GM23338 (cell line): ENCODE measurements around the gene ZHX3. TPM values are rescaled to one million over a fixed set of nuclear protein-coding genes. Genes with fewer than 3 reads are reported as not detected.

Experiments used
- ATAC-seq: fragments of 200-7000 bp; cut with Tn5 transposase; 3 replicates; pipeline ENCODE4 v1.9.1; 2020
- DNase-seq: peaks from one replicate; pipeline ENCODE4 v3.0.0-alpha.2; 2015; ENCODE audit warnings: low spot score
- H2AFZ ChIP-seq: fragments of 200-600 bp; sonication (generic); 2 replicates; pipeline ENCODE4 v1.8.0; 2016; ENCODE audit warnings: antibody characterized with exemption, mild to moderate bottlenecking, moderate library complexity
- H3F3A ChIP-seq: fragments of 200-600 bp; sonication (generic); replicated peaks from 2 replicates; pipeline ENCODE4 v1.8.0; 2017; ENCODE audit warnings: antibody characterized with exemption, mixed run types, low read depth
- H3K27ac ChIP-seq: fragments of 200-600 bp; sonication (generic); 2 replicates; pipeline ENCODE4 v1.6.1; 2016; ENCODE audit warnings: low read depth
- H3K27me3 ChIP-seq: fragments of 200-600 bp; sonication (generic); 2 replicates; pipeline ENCODE4 v1.8.0; 2016; ENCODE audit warnings: mild to moderate bottlenecking, mixed run types, moderate library complexity; ENCODE audit not compliant: insufficient read depth
- H3K36me3 ChIP-seq: fragments of 200-600 bp; sonication (generic); 2 replicates; pipeline ENCODE4 v1.8.0; 2016; ENCODE audit warnings: mild to moderate bottlenecking; ENCODE audit not compliant: insufficient read depth
- H3K4me1 ChIP-seq: fragments of 200-600 bp; sonication (generic); 2 replicates; pipeline ENCODE4 v1.8.0; 2016; ENCODE audit warnings: mild to moderate bottlenecking, moderate library complexity; ENCODE audit not compliant: insufficient read depth
- H3K4me2 ChIP-seq: fragments of 200-600 bp; sonication (generic); 2 replicates; pipeline ENCODE4 v1.7.1; 2017; ENCODE audit warnings: mixed run types
- H3K4me3 ChIP-seq: fragments of 200-600 bp; sonication (generic); 2 replicates; pipeline ENCODE4 v1.6.1; 2016; ENCODE audit warnings: mixed run types
- H3K79me2 ChIP-seq: fragments of 200-600 bp; sonication (generic); replicated peaks from 2 replicates; pipeline ENCODE4 v1.8.0; 2017; ENCODE audit warnings: mild to moderate bottlenecking; ENCODE audit not compliant: insufficient read depth
- H3K9me2 ChIP-seq: fragments of 200-600 bp; sonication (generic); 2 replicates; pipeline ENCODE4 v1.8.0; 2017; ENCODE audit not compliant: insufficient read depth
- H4K20me1 ChIP-seq: fragments of 200-600 bp; sonication (generic); replicated peaks from 2 replicates; pipeline ENCODE4 v1.8.0; 2017; ENCODE audit warnings: mild to moderate bottlenecking; ENCODE audit not compliant: insufficient read depth
- H3K27ac Mint-ChIP-seq: 2 replicates; pipeline ENCODE4 v1.8.0; 2020; ENCODE audit warnings: inconsistent platforms, mild to moderate bottlenecking, moderate library complexity, mixed read lengths
- H3K27me3 Mint-ChIP-seq: 3 replicates; pipeline ENCODE4 v1.8.0; 2022; ENCODE audit warnings: low read depth, mild to moderate bottlenecking, moderate library complexity, mixed read lengths, inconsistent platforms; ENCODE audit not compliant: insufficient read depth, poor library complexity
- H3K36me3 Mint-ChIP-seq: 3 replicates; pipeline ENCODE4 v1.8.0; 2021; ENCODE audit warnings: low read depth, mild to moderate bottlenecking, inconsistent platforms, moderate library complexity, mixed read lengths
- H3K4me1 Mint-ChIP-seq: 3 replicates; pipeline ENCODE4 v1.8.0; 2020; ENCODE audit warnings: mild to moderate bottlenecking, inconsistent platforms, mixed read lengths
- H3K4me3 Mint-ChIP-seq: 3 replicates; pipeline ENCODE4 v1.8.0; 2021; ENCODE audit warnings: moderate library complexity, mild to moderate bottlenecking, inconsistent platforms, mixed read lengths
- H3K9me3 Mint-ChIP-seq: 3 replicates; pipeline ENCODE4 v1.8.0; 2020; ENCODE audit warnings: moderate library complexity, mild to moderate bottlenecking, inconsistent platforms, mixed read lengths
- CREB1 ChIP-seq: fragments of 250-450 bp; sonication (Bioruptor Pico); IDR thresholded peaks from 2 replicates; pipeline ENCODE4 v1.5.0; 2020; ENCODE audit warnings: low read depth, mild to moderate bottlenecking, moderate library complexity
- EZH2phosphoT487 ChIP-seq: fragments of 200-600 bp; sonication (generic); IDR thresholded peaks from one replicate; pipeline ENCODE4 v1.8.1; 2018; ENCODE audit warnings: antibody characterized with exemption; ENCODE audit not compliant: unreplicated experiment
- JUNB ChIP-seq: IDR thresholded peaks from one replicate; pipeline ENCODE4 v1.6.1; 2016; ENCODE audit warnings: antibody characterized with exemption; ENCODE audit not compliant: unreplicated experiment
- POLR2AphosphoS5 ChIP-seq: IDR thresholded peaks from 2 replicates; pipeline ENCODE4 v1.6.1; 2016; ENCODE audit warnings: antibody characterized with exemption, low read depth
- REST ChIP-seq: IDR thresholded peaks from one replicate; pipeline ENCODE4 v1.6.1; 2018; ENCODE audit warnings: antibody characterized with exemption; ENCODE audit not compliant: unreplicated experiment
- STAT1 ChIP-seq: IDR thresholded peaks from one replicate; pipeline ENCODE4 v1.6.1; 2016; ENCODE audit warnings: antibody characterized with exemption; ENCODE audit not compliant: unreplicated experiment
- ZNF114 ChIP-seq: fragments of 250-450 bp; sonication (Bioruptor Pico); IDR thresholded peaks from 2 replicates; pipeline ENCODE4 v1.5.0; 2020; ENCODE audit warnings: mild to moderate bottlenecking, moderate library complexity
- polyA plus RNA-seq: library from polyadenylated mRNA; unstranded; fragments of >200 nt; fragmentation: Nextera tagmentation; extraction: Ambion mirVana; gene quantifications from 2 replicates; pipeline ENCODE4 v1.2.1, GENCODE V29; 2016
- total RNA-seq: library from RNA; depleted of rRNA; stranded (reverse); fragments of >200 nt; shearing (Covaris generic); gene quantifications from 2 replicates; pipeline ENCODE4 v1.2.3, GENCODE V29; 2014
- TF ChIP-seq, protein P1 (sequence below): fragments of 250-450 bp; sonication (Bioruptor Pico); IDR thresholded peaks from 2 replicates; pipeline ENCODE4 v1.5.0; 2020; ENCODE audit warnings: mild to moderate bottlenecking, moderate library complexity

Gene ZHX3
- total and polyA plus RNA-seq, 2 experiments from 2014 or later = 1.7 to 2.8 TPM

- H3K79me2 ChIP-seq = no peaks in the 10 kb centered on the region
- H3K27me3 ChIP-seq = peaks cover 20% of the 10 kb centered on the region
- Mint-ChIP-seq H3K36me3 (no peaks in the 10 kb centered on the region; the same call in 2 of the 3 replicates), H3K27me3 (peaks cover 14% of the 10 kb centered on the region), H3K4me1 (peaks cover 4% of the 10 kb centered on the region), H3K9me3 (no peaks in the 10 kb centered on the region), H3K27ac (no peak overlapping the region), H3K4me3 (no peak overlapping the region)
- no peaks in the 10 kb centered on the region for H3K36me3 ChIP-seq
- TF ChIP-seq REST (no peak), JUNB (no peak)
- H3K4me2 ChIP-seq = no peak overlapping the region
- no peaks in the 10 kb centered on the region for H3K4me1 ChIP-seq
- ATAC-seq (no peak), DNase-seq (no peak)
- no peak overlapping the region for H2AFZ ChIP-seq
- no peaks in the 10 kb centered on the region for H3K9me2 ChIP-seq
- no peaks in the 10 kb centered on the region for H4K20me1 ChIP-seq
- H3F3A ChIP-seq = no peaks in the 10 kb centered on the region
- no peak overlapping the region for H3K27ac ChIP-seq
- H3K4me3 ChIP-seq = no peak overlapping the region
Observed at GRCh38 chr20:41360831-41361756, 43.6 kb upstream of the ZHX3 start.

DNA sequence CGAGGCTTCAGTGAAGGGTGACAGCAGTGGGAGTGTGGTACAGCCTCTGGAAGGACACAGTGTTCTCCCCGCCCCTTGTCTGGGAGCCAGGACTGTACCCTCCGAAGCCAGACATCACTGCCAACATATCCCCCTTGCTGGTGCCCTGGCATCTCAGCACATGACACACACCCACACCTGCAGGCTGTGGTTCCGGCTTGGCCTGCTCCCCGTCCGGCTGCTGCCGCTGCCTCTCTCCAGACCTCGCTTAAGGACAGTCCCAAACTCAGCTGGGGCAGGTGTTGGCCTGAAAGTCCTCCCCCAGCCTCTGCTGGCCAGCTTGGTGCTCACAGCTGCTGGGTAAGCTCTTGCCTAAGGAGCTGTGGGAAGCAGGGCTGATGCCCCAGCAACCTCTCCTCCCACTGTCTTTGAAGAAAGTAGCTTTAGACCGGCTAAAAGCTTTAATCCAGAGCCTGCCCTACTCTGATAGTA is 42.0 kb upstream of the ZHX3 start:
- Mint-ChIP-seq H3K36me3 (no peaks in the 10 kb centered on the region), H3K27ac (no peak overlapping the region), H3K4me1 (no peaks in the 10 kb centered on the region), H3K4me3 (no peak overlapping the region), H3K27me3 (peaks cover 3% of the 10 kb centered on the region), H3K9me3 (no peaks in the 10 kb centered on the region)
- Histone ChIP-seq H3K4me1 (no peaks in the 10 kb centered on the region), H2AFZ (no peak overlapping the region), H3K27me3 (peaks cover 5% of the 10 kb centered on the region), H4K20me1 (no peaks in the 10 kb centered on the region), H3K27ac (no peak overlapping the region), H3K79me2 (no peaks in the 10 kb centered on the region), H3F3A (no peaks in the 10 kb centered on the region), H3K36me3 (no peaks in the 10 kb centered on the region), H3K9me2 (no peaks in the 10 kb centered on the region), H3K4me3 (no peak overlapping the region), H3K4me2 (no peak overlapping the region)
- DNase-seq = no peak
- no peak for TF ChIP-seq POLR2AphosphoS5
- no peak for TF ChIP-seq ZNF114 (CRISPR knock-in tag)
- no peak for TF ChIP-seq EZH2phosphoT487
- no peak for TF ChIP-seq CREB1 (CRISPR knock-in tag)
- TF ChIP-seq, protein P1, sequence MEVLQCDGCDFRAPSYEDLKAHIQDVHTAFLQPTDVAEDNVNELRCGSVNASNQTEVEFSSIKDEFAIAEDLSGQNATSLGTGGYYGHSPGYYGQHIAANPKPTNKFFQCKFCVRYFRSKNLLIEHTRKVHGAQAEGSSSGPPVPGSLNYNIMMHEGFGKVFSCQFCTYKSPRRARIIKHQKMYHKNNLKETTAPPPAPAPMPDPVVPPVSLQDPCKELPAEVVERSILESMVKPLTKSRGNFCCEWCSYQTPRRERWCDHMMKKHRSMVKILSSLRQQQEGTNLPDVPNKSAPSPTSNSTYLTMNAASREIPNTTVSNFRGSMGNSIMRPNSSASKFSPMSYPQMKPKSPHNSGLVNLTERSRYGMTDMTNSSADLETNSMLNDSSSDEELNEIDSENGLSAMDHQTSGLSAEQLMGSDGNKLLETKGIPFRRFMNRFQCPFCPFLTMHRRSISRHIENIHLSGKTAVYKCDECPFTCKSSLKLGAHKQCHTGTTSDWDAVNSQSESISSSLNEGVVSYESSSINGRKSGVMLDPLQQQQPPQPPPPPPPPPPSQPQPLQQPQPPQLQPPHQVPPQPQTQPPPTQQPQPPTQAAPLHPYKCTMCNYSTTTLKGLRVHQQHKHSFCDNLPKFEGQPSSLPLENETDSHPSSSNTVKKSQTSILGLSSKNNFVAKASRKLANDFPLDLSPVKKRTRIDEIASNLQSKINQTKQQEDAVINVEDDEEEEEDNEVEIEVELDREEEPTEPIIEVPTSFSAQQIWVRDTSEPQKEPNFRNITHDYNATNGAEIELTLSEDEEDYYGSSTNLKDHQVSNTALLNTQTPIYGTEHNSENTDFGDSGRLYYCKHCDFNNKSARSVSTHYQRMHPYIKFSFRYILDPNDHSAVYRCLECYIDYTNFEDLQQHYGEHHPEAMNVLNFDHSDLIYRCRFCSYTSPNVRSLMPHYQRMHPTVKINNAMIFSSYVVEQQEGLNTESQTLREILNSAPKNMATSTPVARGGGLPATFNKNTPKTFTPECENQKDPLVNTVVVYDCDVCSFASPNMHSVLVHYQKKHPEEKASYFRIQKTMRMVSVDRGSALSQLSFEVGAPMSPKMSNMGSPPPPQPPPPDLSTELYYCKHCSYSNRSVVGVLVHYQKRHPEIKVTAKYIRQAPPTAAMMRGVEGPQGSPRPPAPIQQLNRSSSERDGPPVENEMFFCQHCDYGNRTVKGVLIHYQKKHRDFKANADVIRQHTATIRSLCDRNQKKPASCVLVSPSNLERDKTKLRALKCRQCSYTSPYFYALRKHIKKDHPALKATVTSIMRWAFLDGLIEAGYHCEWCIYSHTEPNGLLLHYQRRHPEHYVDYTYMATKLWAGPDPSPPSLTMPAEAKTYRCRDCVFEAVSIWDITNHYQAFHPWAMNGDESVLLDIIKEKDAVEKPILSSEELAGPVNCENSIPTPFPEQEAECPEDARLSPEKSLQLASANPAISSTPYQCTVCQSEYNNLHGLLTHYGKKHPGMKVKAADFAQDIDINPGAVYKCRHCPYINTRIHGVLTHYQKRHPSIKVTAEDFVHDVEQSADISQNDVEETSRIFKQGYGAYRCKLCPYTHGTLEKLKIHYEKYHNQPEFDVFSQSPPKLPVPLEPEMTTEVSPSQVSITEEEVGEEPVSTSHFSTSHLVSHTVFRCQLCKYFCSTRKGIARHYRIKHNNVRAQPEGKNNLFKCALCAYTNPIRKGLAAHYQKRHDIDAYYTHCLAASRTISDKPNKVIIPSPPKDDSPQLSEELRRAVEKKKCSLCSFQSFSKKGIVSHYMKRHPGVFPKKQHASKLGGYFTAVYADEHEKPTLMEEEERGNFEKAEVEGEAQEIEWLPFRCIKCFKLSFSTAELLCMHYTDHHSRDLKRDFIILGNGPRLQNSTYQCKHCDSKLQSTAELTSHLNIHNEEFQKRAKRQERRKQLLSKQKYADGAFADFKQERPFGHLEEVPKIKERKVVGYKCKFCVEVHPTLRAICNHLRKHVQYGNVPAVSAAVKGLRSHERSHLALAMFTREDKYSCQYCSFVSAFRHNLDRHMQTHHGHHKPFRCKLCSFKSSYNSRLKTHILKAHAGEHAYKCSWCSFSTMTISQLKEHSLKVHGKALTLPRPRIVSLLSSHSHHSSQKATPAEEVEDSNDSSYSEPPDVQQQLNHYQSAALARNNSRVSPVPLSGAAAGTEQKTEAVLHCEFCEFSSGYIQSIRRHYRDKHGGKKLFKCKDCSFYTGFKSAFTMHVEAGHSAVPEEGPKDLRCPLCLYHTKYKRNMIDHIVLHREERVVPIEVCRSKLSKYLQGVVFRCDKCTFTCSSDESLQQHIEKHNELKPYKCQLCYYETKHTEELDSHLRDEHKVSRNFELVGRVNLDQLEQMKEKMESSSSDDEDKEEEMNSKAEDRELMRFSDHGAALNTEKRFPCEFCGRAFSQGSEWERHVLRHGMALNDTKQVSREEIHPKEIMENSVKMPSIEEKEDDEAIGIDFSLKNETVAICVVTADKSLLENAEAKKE (CRISPR knock-in tag) = no peak
- no peak for TF ChIP-seq STAT1
- ATAC-seq = no peak
